GM21723 (cell line): Measurements from ENCODE around the gene PDHX.

Experiments
- ATAC-seq: cut with Tn5 transposase; IDR thresholded peaks from one replicate; pipeline ENCODE4 v1.9.1; 2021; ENCODE audit warnings: mild to moderate bottlenecking, moderate library complexity; ENCODE audit not compliant: unreplicated experiment

The PDHX gene

GRCh38 chr11:35041070-35041554 lies 124.7 kb downstream of the PDHX start:
- ATAC-seq: no peak

GRCh38 chr11:35042224-35042623 lies 125.8 kb downstream of the PDHX start:
- ATAC-seq: no peak

- ATAC-seq: no peak
Observed at GRCh38 chr11:35042913-35043312, 126.5 kb downstream of the PDHX start.

- ATAC-seq: no peak
Observed at GRCh38 chr11:35043936-35044335, 127.5 kb downstream of the PDHX start.

GRCh38 chr11:35045236-35045820 lies 128.9 kb downstream of the PDHX start:
- ATAC-seq: no peak
